Smooth muscle cell (in vitro differentiated cells): ENCODE measurements around the gene DDIT4. TPM values are rescaled to one million over a fixed set of nuclear protein-coding genes. Genes with fewer than 3 reads are reported as not detected.

ENCODE experiments used
- DNase-seq: peaks from one replicate; lab custom pipeline; 2025; ENCODE audit not compliant: unreplicated experiment; lab: John Stamatoyannopoulos, UW
- H2AFZ ChIP-seq: fragments of 200-600 bp; sonication (generic); 2 replicates; pipeline ENCODE4 v1.6.0; 2016; ENCODE audit warnings: antibody characterized with exemption, low read depth, mild to moderate bottlenecking
- H3F3A ChIP-seq: fragments of 200-600 bp; sonication (generic); 2 replicates; pipeline ENCODE4 v1.6.0; 2017; ENCODE audit warnings: antibody characterized with exemption, low read depth
- H3K27ac ChIP-seq: fragments of 200-600 bp; sonication (generic); 2 replicates; pipeline ENCODE4 v1.5.1; 2016; ENCODE audit warnings: low read depth, mild to moderate bottlenecking
- H3K27me3 ChIP-seq: fragments of 200-600 bp; sonication (generic); 2 replicates; pipeline ENCODE4 v1.6.1; 2016; ENCODE audit warnings: low read depth, mild to moderate bottlenecking
- H3K36me3 ChIP-seq: fragments of 200-600 bp; sonication (generic); 2 replicates; pipeline ENCODE4 v1.5.1; 2016; ENCODE audit warnings: low read depth
- H3K4me1 ChIP-seq: fragments of 200-600 bp; sonication (generic); 2 replicates; pipeline ENCODE4 v1.5.1; 2016; ENCODE audit warnings: low read depth
- H3K4me2 ChIP-seq: fragments of 200-600 bp; sonication (generic); 2 replicates; pipeline ENCODE4 v1.6.0; 2016; ENCODE audit warnings: mild to moderate bottlenecking
- H3K4me3 ChIP-seq: fragments of 200-600 bp; sonication (generic); 2 replicates; pipeline ENCODE4 v1.5.1; 2016; ENCODE audit warnings: mild to moderate bottlenecking
- H3K79me2 ChIP-seq: fragments of 200-600 bp; sonication (generic); 2 replicates; pipeline ENCODE4 v1.6.0; 2016; ENCODE audit warnings: low read depth, mild to moderate bottlenecking
- H3K9ac ChIP-seq: fragments of 200-600 bp; sonication (generic); 2 replicates; pipeline ENCODE4 v1.6.0; 2016; ENCODE audit warnings: low read depth
- H3K9me3 ChIP-seq: fragments of 200-600 bp; sonication (generic); replicated peaks from 2 replicates; pipeline ENCODE4 v1.5.1; 2016; ENCODE audit warnings: low read depth
- H4K20me1 ChIP-seq: fragments of 200-600 bp; sonication (generic); 2 replicates; pipeline ENCODE4 v1.6.0; 2016; ENCODE audit warnings: low read depth
- CTCF ChIP-seq: fragments of 200-600 bp; sonication (generic); IDR thresholded peaks from 2 replicates; pipeline ENCODE4 v1.5.1; 2017; ENCODE audit warnings: borderline replicate concordance, mild to moderate bottlenecking, antibody characterized with exemption; ENCODE audit not compliant: insufficient read depth, poor library complexity, severe bottlenecking
- WGBS: methylation state at CpG from one replicate; pipeline ENCODE4 v1.1.7; 2016; ENCODE audit warnings: low lambda C conversion rate; 5-methylcytosine and 5-hydroxymethylcytosine counted together
- polyA plus RNA-seq: library from polyadenylated mRNA; unstranded; fragments of >200 nt; fragmentation: Nextera tagmentation; extraction: Ambion mirVana; gene quantifications from 2 replicates; pipeline ENCODE4 v1.2.1, GENCODE V29; 2016
- total RNA-seq: library from RNA; depleted of rRNA; stranded (reverse); fragments of >200 nt; gene quantifications from 2 replicates; pipeline ENCODE4 v1.2.3, GENCODE V29; 2014

The DDIT4 gene
- total and polyA plus RNA-seq, 2 experiments from 2014 or later, result 198 to 248 TPM

DNA sequence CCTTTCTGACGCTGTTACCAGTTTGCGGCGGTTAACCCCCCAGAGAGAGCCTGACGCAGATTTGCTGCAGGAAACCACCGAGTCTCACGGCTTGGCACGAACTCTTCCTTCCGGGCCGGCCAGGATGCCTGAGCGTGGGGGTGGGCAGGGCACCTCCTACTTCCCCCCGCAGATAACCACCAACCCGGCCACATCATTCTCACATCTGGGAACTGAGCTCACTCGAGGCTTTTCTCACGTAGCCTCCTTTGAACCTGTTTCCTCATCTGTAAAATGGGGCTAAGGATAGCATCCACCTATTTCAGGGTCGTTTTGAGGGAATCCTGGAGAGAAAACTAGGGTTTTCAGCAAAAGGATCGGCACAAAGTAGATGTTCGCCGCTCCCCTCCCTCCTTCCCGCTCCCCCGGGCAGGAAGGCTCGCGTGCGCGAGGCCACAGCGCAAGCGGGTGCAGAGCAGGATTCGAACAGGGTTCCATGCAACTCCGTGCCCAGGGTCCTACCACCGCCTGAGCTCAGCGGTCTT, 23.6 kb downstream of the DDIT4 start:
- DNase-seq, result peak; percentile 45
- peaks cover 6% of the 10 kb centered on the region for H3K4me1 ChIP-seq
- WGBS, result 11% methylated on average over 30 of the region's 30 CpGs
- H3K4me2 ChIP-seq, result peak overlapping the region; percentile 78
- H3F3A ChIP-seq, result peaks cover 9% of the 10 kb centered on the region
- H3K27ac ChIP-seq, result peak overlapping the region; percentile 83
- peak overlapping the region; percentile 53 for H3K4me3 ChIP-seq
- H3K9me3 ChIP-seq, result no peaks in the 10 kb centered on the region
- H3K79me2 ChIP-seq, result no peaks in the 10 kb centered on the region
- H3K9ac ChIP-seq, result peak overlapping the region; percentile 78
- no peaks in the 10 kb centered on the region for H3K27me3 ChIP-seq
- H2AFZ ChIP-seq, result no peak overlapping the region
- H3K36me3 ChIP-seq, result no peaks in the 10 kb centered on the region
- no peaks in the 10 kb centered on the region for H4K20me1 ChIP-seq
- no peak for TF ChIP-seq CTCF

DNA sequence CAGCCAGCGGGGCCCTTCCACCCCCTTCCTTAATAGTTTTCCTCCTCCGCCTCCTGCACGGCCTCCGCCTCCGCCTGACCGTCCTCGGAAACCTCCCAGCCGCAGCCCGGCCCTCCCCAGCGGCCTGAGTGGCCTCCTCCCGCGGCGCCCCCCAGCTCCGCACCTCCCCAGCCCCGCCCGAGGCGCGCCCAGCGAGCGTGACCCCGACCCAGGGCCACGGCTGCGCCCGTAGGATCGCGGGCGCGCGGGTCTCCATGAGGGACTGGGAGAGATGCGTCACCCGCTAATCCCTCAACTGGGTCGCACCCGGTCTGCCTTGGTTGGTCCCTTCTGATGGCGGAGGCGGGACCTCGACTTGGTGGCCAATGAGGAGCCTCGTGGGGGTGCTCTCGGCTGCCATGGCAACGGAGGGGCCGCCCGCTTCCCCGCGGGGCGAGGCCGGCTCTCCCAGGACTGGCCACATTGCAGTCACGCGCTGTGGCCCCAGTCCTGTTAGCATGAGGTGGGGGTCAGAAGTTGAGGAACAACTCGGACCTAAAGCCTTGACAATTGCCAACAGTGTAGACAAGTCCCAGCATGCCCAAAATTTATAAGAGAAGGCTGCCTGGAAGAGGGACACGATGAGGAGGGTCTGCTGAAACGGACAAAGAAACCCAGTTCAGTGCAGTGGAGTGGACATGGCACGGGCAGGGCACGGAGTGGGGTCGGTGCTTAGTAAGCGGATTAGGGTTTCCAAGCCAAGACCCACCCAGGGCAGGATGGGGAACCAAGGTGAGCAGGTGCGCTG, 24.3 kb downstream of the DDIT4 start:
- Histone ChIP-seq H3K27me3 (no peaks in the 10 kb centered on the region), H3K9me3 (no peaks in the 10 kb centered on the region), H4K20me1 (no peaks in the 10 kb centered on the region), H3K4me1 (peaks cover 6% of the 10 kb centered on the region), H3K4me2 (peak overlapping the region; percentile 78), H3K4me3 (peak overlapping the region; percentile 53), H3K27ac (peak overlapping the region; percentile 83), H2AFZ (no peak overlapping the region), H3K79me2 (no peaks in the 10 kb centered on the region), H3K9ac (peak overlapping the region; percentile 74), H3F3A (peaks cover 9% of the 10 kb centered on the region), H3K36me3 (no peaks in the 10 kb centered on the region)
- peak; percentile 91 for DNase-seq
- TF ChIP-seq CTCF, result no peak
- 10% methylated on average over 44 of the region's 55 CpGs for WGBS

- Histone ChIP-seq H3K4me2 (peak overlapping the region; percentile 53), H4K20me1 (no peaks in the 10 kb centered on the region), H3K9me3 (no peaks in the 10 kb centered on the region), H3K36me3 (no peaks in the 10 kb centered on the region), H3K4me1 (peaks cover 6% of the 10 kb centered on the region), H3K27ac (peak overlapping the region; percentile 83), H3K9ac (peak overlapping the region; percentile 71), H3K27me3 (no peaks in the 10 kb centered on the region), H3K4me3 (no peak overlapping the region), H3F3A (peaks cover 9% of the 10 kb centered on the region), H3K79me2 (no peaks in the 10 kb centered on the region), H2AFZ (no peak overlapping the region)
- TF ChIP-seq CTCF, result no peak
- no peak for DNase-seq
- WGBS, result 90% methylated on average over 16 of the region's 16 CpGs
Measured at GRCh38 chr10:72298592-72299519, 25.1 kb downstream of the DDIT4 start.
